Transverse colon (tissue), 4 donors: ENCODE results near the gene SLIRP. TPM values are rescaled to one million over a fixed set of nuclear protein-coding genes. Genes with fewer than 3 reads are reported as not detected.

ENCODE experiments used
- DNase-seq: peaks from one replicate; pipeline ENCODE4 v3.0.0-alpha.2; 2019
- H3K27ac ChIP-seq, 4 donors: fragments of 200-600 bp; sonication (generic); 2 replicates each; pipeline ENCODE4 v1.5.1; 2016 to 2018; ENCODE audit warnings: inconsistent platforms in 4 of 4
- H3K27me3 ChIP-seq: fragments of 200-600 bp; sonication (generic); 2 replicates; pipeline ENCODE4 v1.5.1; 2017; ENCODE audit warnings: inconsistent platforms
- H3K36me3 ChIP-seq, 4 donors: fragments of 200-600 bp; sonication (generic); 2 replicates each; pipeline ENCODE4 v1.5.1; 2017 to 2019; ENCODE audit warnings: inconsistent platforms in 4 of 4
- H3K4me1 ChIP-seq, 4 donors: fragments of 200-600 bp; sonication (generic); 2 replicates each; pipeline ENCODE4 v1.5.1; 2017 to 2020; ENCODE audit warnings: inconsistent platforms in 4 of 4
- H3K4me3 ChIP-seq, 4 donors: fragments of 200-600 bp; sonication (generic); 1 replicate in 1 of 4; 2 replicates in 3 of 4; pipeline versions ENCODE4 v1.5.1 to v1.6.1; 2017 to 2019; ENCODE audit warnings: inconsistent platforms in 4 of 4
- H3K9me3 ChIP-seq, 2 donors: fragments of 200-600 bp; sonication (generic); 2 replicates each; pipeline ENCODE4 v1.5.1; 2017 to 2019; ENCODE audit warnings: inconsistent platforms in 2 of 2
- CTCF ChIP-seq, 5 experiments: fragments of 200-600 bp in 3 of 5; fragments of 450-650 bp in 2 of 5; sonication (generic) in 3 of 5; IDR thresholded peaks; 1 replicate in 2 of 5; 2 replicates in 3 of 5; pipeline ENCODE4 v1.5.1; 2016 to 2017; ENCODE audit warnings: antibody characterized with exemption in 5 of 5, inconsistent platforms in 3 of 5, mild to moderate bottlenecking in 2 of 5, moderate library complexity in 1 of 5
- EP300 ChIP-seq: sonication (generic); formaldehyde crosslinking; IDR thresholded peaks from one replicate; pipeline ENCODE4 v1.6.1; 2017; ENCODE audit warnings: antibody characterized with exemption, low read depth
- POLR2A ChIP-seq: fragments of 450-650 bp; IDR thresholded peaks from one replicate; pipeline ENCODE4 v1.6.1; 2016; ENCODE audit warnings: antibody characterized with exemption, mild to moderate bottlenecking, moderate library complexity
- POLR2AphosphoS5 ChIP-seq, 3 donors: sonication (generic); formaldehyde crosslinking; IDR thresholded peaks; one replicate each; pipeline ENCODE4 v1.6.1; 2016; ENCODE audit warnings: antibody characterized with exemption in 3 of 3
- WGBS, 2 donors: methylation state at CpG; one replicate each; pipeline ENCODE4 v1.1.5; 2018; ENCODE audit warnings: low coverage in 1 of 2; 5-methylcytosine and 5-hydroxymethylcytosine counted together
- in situ Hi-C, 4 donors: fragments of 200-750 bp; cut with MboI; loops; one replicate each; pipeline versions ENCODE4 v1.15.0 to v1.15.1; 2017; ENCODE audit warnings: low sequenced_read_pairs in 3 of 4, low pct_ligation_motif_present in 1 of 4, low pct_unique_long_range_greater_than_20kb in 1 of 4
- intact Hi-C: fragments of 100-400 bp; cut with DNase I; formaldehyde crosslinking; loops from one replicate; pipeline ENCODE4 v1.15.1; 2023; ENCODE audit warnings: low total_unique reads
- total RNA-seq, 4 donors: library from RNA; depleted of rRNA; stranded (reverse); fragments of >200 nt; gene quantifications; one replicate each; pipeline ENCODE4 v1.1.0, GENCODE V29; 2016

SLIRP gene
- total RNA-seq, 4 donors from 2014 or later = 81.2 to 277 (median 181) TPM; not detected in 1

GRCh38 chr14:77667331-77667730 is 40.6 kb upstream of the SLIRP start:
- Histone ChIP-seq H3K27ac (no peak overlapping the region), H3K4me1 (no peaks in the 10 kb centered on the region), H3K27me3 (no peaks in the 10 kb centered on the region), H3K9me3 (no peaks in the 10 kb centered on the region), H3K36me3 (no peaks in the 10 kb centered on the region), H3K4me3 (no peak overlapping the region)
- DNase-seq = no peak
- in situ Hi-C loops (no loop called here), intact Hi-C loops (no loop called here)
- TF ChIP-seq CTCF (IDR thresholded peaks at IDR 0.05) (no peak), EP300 (no peak), POLR2AphosphoS5 (IDR thresholded peaks at IDR 0.05) (no peak), POLR2A (no peak)

- H3K36me3 ChIP-seq = peaks cover 0 to 29% (median 9%) of the 10 kb centered on the region in 4 donors
- peaks cover 0 to 14% (median 5%) of the 10 kb centered on the region in 4 donors for H3K4me1 ChIP-seq
- H3K9me3 ChIP-seq = no peaks in the 10 kb centered on the region
- no peak overlapping the region for H3K4me3 ChIP-seq
- no peak for DNase-seq
- no peaks in the 10 kb centered on the region for H3K27me3 ChIP-seq
- in situ Hi-C loops (no loop called here), intact Hi-C loops (no loop called here)
- H3K27ac ChIP-seq = no peak overlapping the region
- TF ChIP-seq CTCF (IDR thresholded peaks at IDR 0.05) (no peak), POLR2A (no peak), EP300 (no peak), POLR2AphosphoS5 (IDR thresholded peaks at IDR 0.05) (no peak)
Measured at GRCh38 chr14:77673193-77673592, 34.7 kb upstream of the SLIRP start.

- no peaks in the 10 kb centered on the region for H3K9me3 ChIP-seq
- no peak overlapping the region for H3K4me3 ChIP-seq
- no peaks in the 10 kb centered on the region for H3K27me3 ChIP-seq
- intact Hi-C loops (no loop called here), in situ Hi-C loops (no loop called here)
- H3K27ac ChIP-seq = peak overlapping the region; percentile 28 to 66 (median 54)
- 55% methylated on average over 3 to 8 of the region's 8 CpGs for WGBS, 2 donors
- peaks cover 0 to 14% (median 5%) of the 10 kb centered on the region in 4 donors for H3K4me1 ChIP-seq
- no peak for TF ChIP-seq EP300
- TF ChIP-seq POLR2AphosphoS5 (IDR thresholded peaks at IDR 0.05) = peak in 2 of 3 donors; percentile 19 to 44
- peak; percentile 75 for DNase-seq
- H3K36me3 ChIP-seq = peaks cover 0 to 43% (median 11%) of the 10 kb centered on the region in 4 donors
Measured at GRCh38 chr14:77674931-77675330, 33.0 kb upstream of the SLIRP start.

GRCh38 chr14:77681196-77682157 is 26.4 kb upstream of the SLIRP start:
- 42 to 50% methylated on average over 7 of the region's 7 CpGs for WGBS, 2 donors
- intact Hi-C loops (no loop called here), in situ Hi-C loops (no loop called here)
- peak overlapping the region; percentile 63 to 67 (median 66) for H3K27ac ChIP-seq
- H3K9me3 ChIP-seq = no peaks in the 10 kb centered on the region
- TF ChIP-seq CTCF (IDR thresholded peaks at IDR 0.05) (no peak), POLR2AphosphoS5 (IDR thresholded peaks at IDR 0.05) (peak in 1 of 3 donors; percentile 39)
- DNase-seq = peak; percentile 43
- H3K27me3 ChIP-seq = no peaks in the 10 kb centered on the region
- H3K4me3 ChIP-seq = no peak overlapping the region
- peaks cover 8 to 28% (median 16%) of the 10 kb centered on the region in 4 donors for H3K4me1 ChIP-seq
- peaks cover 0 to 24% (median 2%) of the 10 kb centered on the region in 4 donors for H3K36me3 ChIP-seq
